DND-41 (cell line): ENCODE results near the gene ADAMTSL5.

Source experiments
- ATAC-seq: fragments of 200-7000 bp; cut with Tn5 transposase; 3 replicates; pipeline ENCODE4 v1.9.1; 2021; ENCODE audit warnings: low read depth; ENCODE audit not compliant: insufficient read depth
- DNase-seq: peaks from one replicate; pipeline ENCODE4 v3.0.0-alpha.2; 2020
- H2AFZ ChIP-seq: 2 replicates; pipeline ENCODE4 v1.6.0; 2012; ENCODE audit warnings: low read depth, low read length
- H3K27ac ChIP-seq: 2 replicates; pipeline ENCODE4 v1.5.1; 2012; ENCODE audit warnings: low read length, inconsistent platforms
- H3K27me3 ChIP-seq: fragments of 200-600 bp; sonication (generic); 2 replicates; pipeline ENCODE4 v1.6.0; 2012; ENCODE audit warnings: low read length, mild to moderate bottlenecking, inconsistent platforms; ENCODE audit not compliant: insufficient read depth, poor library complexity
- H3K36me3 ChIP-seq: 2 replicates; pipeline ENCODE4 v1.5.1; 2012; ENCODE audit warnings: low read length, inconsistent platforms; ENCODE audit not compliant: insufficient read depth
- H3K4me1 ChIP-seq: 2 replicates; pipeline ENCODE4 v1.5.1; 2012; ENCODE audit warnings: mild to moderate bottlenecking, low read length; ENCODE audit not compliant: insufficient read depth
- H3K4me2 ChIP-seq: 2 replicates; pipeline ENCODE4 v1.6.0; 2012; ENCODE audit warnings: mild to moderate bottlenecking, moderate library complexity, low read length, inconsistent platforms; ENCODE audit not compliant: insufficient read depth
- H3K4me3 ChIP-seq, 2 experiments: fragments of 200-600 bp in 1 of 2; shearing (Covaris generic) in 1 of 2; 2 replicates each; pipeline ENCODE4 v1.5.1; 2012 to 2016; ENCODE audit warnings: inconsistent platforms in 2 of 2, low read length in 2 of 2, mild to moderate bottlenecking in 2 of 2, low read depth in 1 of 2, moderate library complexity in 1 of 2
- H3K79me2 ChIP-seq: 2 replicates; pipeline ENCODE4 v1.6.0; 2012; ENCODE audit warnings: low read length, inconsistent platforms; ENCODE audit not compliant: insufficient read depth
- H3K9ac ChIP-seq: 2 replicates; pipeline ENCODE4 v1.6.0; 2012; ENCODE audit warnings: low read depth, mild to moderate bottlenecking, inconsistent platforms, low read length, moderate library complexity
- H3K9me3 ChIP-seq: 2 replicates; pipeline ENCODE4 v1.5.1; 2012; ENCODE audit warnings: low read length, moderate library complexity, mild to moderate bottlenecking, inconsistent platforms; ENCODE audit not compliant: insufficient read depth, severe bottlenecking
- H4K20me1 ChIP-seq: 2 replicates; pipeline ENCODE4 v1.6.0; 2012; ENCODE audit warnings: low read length; ENCODE audit not compliant: insufficient read depth
- CTCF ChIP-seq: IDR thresholded peaks from 2 replicates; pipeline ENCODE4 v1.5.1; 2012; ENCODE audit warnings: borderline replicate concordance, low read length, moderate library complexity, mild to moderate bottlenecking; ENCODE audit not compliant: poor library complexity, severe bottlenecking; ENCODE audit errors: extremely low read depth
- EZH2 ChIP-seq: IDR thresholded peaks from 3 replicates; pipeline ENCODE4 v1.6.1; 2012; ENCODE audit warnings: borderline replicate concordance, low read depth, mild to moderate bottlenecking, moderate library complexity, low read length, inconsistent platforms; ENCODE audit not compliant: severe bottlenecking

ADAMTSL5 gene

DNA sequence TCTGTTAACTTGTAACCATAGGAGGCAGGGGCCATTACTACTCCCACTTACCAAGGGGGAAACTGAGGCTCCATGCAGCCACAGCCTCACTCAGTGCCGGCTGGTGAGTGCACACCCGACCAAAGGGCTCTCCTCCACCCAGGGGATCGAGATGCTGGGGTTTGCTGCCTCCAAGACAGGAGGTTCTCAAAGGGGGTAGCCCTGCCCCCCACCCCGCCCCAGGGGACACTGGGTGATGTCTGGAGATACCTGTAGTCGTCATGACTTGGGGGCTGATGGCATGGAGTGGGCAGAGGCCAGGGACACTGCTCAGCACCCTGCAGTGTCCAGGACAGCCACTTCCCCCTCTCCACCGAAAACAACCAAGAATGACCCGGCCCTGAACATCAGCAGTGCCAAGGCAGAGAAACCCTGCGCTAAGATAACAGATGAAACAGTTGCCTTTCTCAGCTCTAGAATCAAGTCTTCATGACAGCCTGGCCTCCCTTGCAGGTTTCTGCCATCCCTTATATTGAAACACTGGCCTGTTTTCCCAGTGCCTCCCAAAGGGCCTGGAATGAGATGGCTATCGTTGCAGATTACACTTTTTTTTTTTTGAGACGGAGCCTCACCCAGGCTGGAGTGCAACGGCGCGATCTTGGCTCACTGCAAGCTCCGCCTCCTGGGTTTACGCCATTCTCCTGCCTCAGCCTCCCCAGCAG is 18.6 kb downstream of the ADAMTSL5 start:
- DNase-seq (no peak), ATAC-seq (no peak)
- H2AFZ ChIP-seq, result no peak overlapping the region
- no peaks in the 10 kb centered on the region for H3K9me3 ChIP-seq
- no peaks in the 10 kb centered on the region for H3K79me2 ChIP-seq
- H3K4me3 ChIP-seq, result no peak overlapping the region
- H3K27ac ChIP-seq, result no peak overlapping the region
- H3K4me2 ChIP-seq, result no peak overlapping the region
- H3K4me1 ChIP-seq, result peaks cover 22% of the 10 kb centered on the region
- no peak for TF ChIP-seq CTCF
- H3K9ac ChIP-seq, result no peak overlapping the region
- H3K36me3 ChIP-seq, result no peaks in the 10 kb centered on the region
- H3K27me3 ChIP-seq, result no peaks in the 10 kb centered on the region
- no peaks in the 10 kb centered on the region for H4K20me1 ChIP-seq

- DNase-seq (no peak), ATAC-seq (no peak)
- Histone ChIP-seq H3K79me2 (no peaks in the 10 kb centered on the region), H4K20me1 (no peaks in the 10 kb centered on the region), H3K27me3 (no peaks in the 10 kb centered on the region), H3K4me1 (peaks cover 29% of the 10 kb centered on the region), H2AFZ (no peak overlapping the region), H3K4me3 (no peak overlapping the region), H3K9me3 (no peaks in the 10 kb centered on the region), H3K4me2 (no peak overlapping the region), H3K9ac (no peak overlapping the region), H3K36me3 (no peaks in the 10 kb centered on the region), H3K27ac (no peak overlapping the region)
- TF ChIP-seq EZH2 (no peak), CTCF (no peak)
Measured at GRCh38 chr19:1492474-1493006, 20.3 kb downstream of the ADAMTSL5 start.

DNA sequence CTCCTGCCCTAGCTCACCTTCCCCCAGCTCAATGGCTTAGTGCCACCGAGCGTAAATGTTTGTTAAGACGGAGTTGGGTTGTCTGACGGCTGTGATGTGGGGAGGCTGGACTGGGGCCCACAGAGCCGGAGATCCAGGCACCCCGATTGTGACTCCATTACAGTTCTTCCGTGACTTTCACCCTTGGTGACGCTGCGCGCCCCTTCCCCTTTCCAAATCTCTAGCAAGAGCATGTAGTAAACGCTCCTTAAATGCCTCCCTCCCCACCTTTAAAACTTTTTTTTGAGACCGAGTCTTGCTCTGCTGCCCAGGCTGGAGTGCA is 21.0 kb downstream of the ADAMTSL5 start:
- Histone ChIP-seq H3K4me2 (peak overlapping the region; percentile 84), H2AFZ (no peak overlapping the region), H3K9me3 (no peaks in the 10 kb centered on the region), H3K27me3 (no peaks in the 10 kb centered on the region), H3K36me3 (no peaks in the 10 kb centered on the region), H3K9ac (no peak overlapping the region), H3K4me1 (peaks cover 29% of the 10 kb centered on the region), H3K4me3 (no peak overlapping the region), H3K27ac (no peak overlapping the region), H4K20me1 (no peaks in the 10 kb centered on the region), H3K79me2 (no peaks in the 10 kb centered on the region)
- DNase-seq, result no peak
- ATAC-seq, result no peak
- TF ChIP-seq CTCF (no peak), EZH2 (no peak)
